GM23338 (cell line): Measurements from ENCODE around the gene GRAMD1B. TPM values are rescaled to one million over a fixed set of nuclear protein-coding genes. Genes with fewer than 3 reads are reported as not detected.

Experiments used
- ATAC-seq: fragments of 200-7000 bp; cut with Tn5 transposase; 3 replicates; pipeline ENCODE4 v1.9.1; 2020
- DNase-seq: peaks from one replicate; pipeline ENCODE4 v3.0.0-alpha.2; 2015; ENCODE audit warnings: low spot score
- H2AFZ ChIP-seq: fragments of 200-600 bp; sonication (generic); 2 replicates; pipeline ENCODE4 v1.8.0; 2016; ENCODE audit warnings: antibody characterized with exemption, mild to moderate bottlenecking, moderate library complexity
- H3F3A ChIP-seq: fragments of 200-600 bp; sonication (generic); replicated peaks from 2 replicates; pipeline ENCODE4 v1.8.0; 2017; ENCODE audit warnings: antibody characterized with exemption, mixed run types, low read depth
- H3K27ac ChIP-seq: fragments of 200-600 bp; sonication (generic); 2 replicates; pipeline ENCODE4 v1.6.1; 2016; ENCODE audit warnings: low read depth
- H3K27me3 ChIP-seq: fragments of 200-600 bp; sonication (generic); 2 replicates; pipeline ENCODE4 v1.8.0; 2016; ENCODE audit warnings: mild to moderate bottlenecking, mixed run types, moderate library complexity; ENCODE audit not compliant: insufficient read depth
- H3K36me3 ChIP-seq: fragments of 200-600 bp; sonication (generic); 2 replicates; pipeline ENCODE4 v1.8.0; 2016; ENCODE audit warnings: mild to moderate bottlenecking; ENCODE audit not compliant: insufficient read depth
- H3K4me1 ChIP-seq: fragments of 200-600 bp; sonication (generic); 2 replicates; pipeline ENCODE4 v1.8.0; 2016; ENCODE audit warnings: mild to moderate bottlenecking, moderate library complexity; ENCODE audit not compliant: insufficient read depth
- H3K4me2 ChIP-seq: fragments of 200-600 bp; sonication (generic); 2 replicates; pipeline ENCODE4 v1.7.1; 2017; ENCODE audit warnings: mixed run types
- H3K4me3 ChIP-seq: fragments of 200-600 bp; sonication (generic); 2 replicates; pipeline ENCODE4 v1.6.1; 2016; ENCODE audit warnings: mixed run types
- H3K79me2 ChIP-seq: fragments of 200-600 bp; sonication (generic); replicated peaks from 2 replicates; pipeline ENCODE4 v1.8.0; 2017; ENCODE audit warnings: mild to moderate bottlenecking; ENCODE audit not compliant: insufficient read depth
- H3K9me2 ChIP-seq: fragments of 200-600 bp; sonication (generic); 2 replicates; pipeline ENCODE4 v1.8.0; 2017; ENCODE audit not compliant: insufficient read depth
- H4K20me1 ChIP-seq: fragments of 200-600 bp; sonication (generic); replicated peaks from 2 replicates; pipeline ENCODE4 v1.8.0; 2017; ENCODE audit warnings: mild to moderate bottlenecking; ENCODE audit not compliant: insufficient read depth
- H3K27ac Mint-ChIP-seq: 2 replicates; pipeline ENCODE4 v1.8.0; 2020; ENCODE audit warnings: inconsistent platforms, mild to moderate bottlenecking, moderate library complexity, mixed read lengths
- H3K27me3 Mint-ChIP-seq: 3 replicates; pipeline ENCODE4 v1.8.0; 2022; ENCODE audit warnings: low read depth, mild to moderate bottlenecking, moderate library complexity, mixed read lengths, inconsistent platforms; ENCODE audit not compliant: insufficient read depth, poor library complexity
- H3K36me3 Mint-ChIP-seq: 3 replicates; pipeline ENCODE4 v1.8.0; 2021; ENCODE audit warnings: low read depth, mild to moderate bottlenecking, inconsistent platforms, moderate library complexity, mixed read lengths
- H3K4me1 Mint-ChIP-seq: 3 replicates; pipeline ENCODE4 v1.8.0; 2020; ENCODE audit warnings: mild to moderate bottlenecking, inconsistent platforms, mixed read lengths
- H3K4me3 Mint-ChIP-seq: 3 replicates; pipeline ENCODE4 v1.8.0; 2021; ENCODE audit warnings: moderate library complexity, mild to moderate bottlenecking, inconsistent platforms, mixed read lengths
- H3K9me3 Mint-ChIP-seq: 3 replicates; pipeline ENCODE4 v1.8.0; 2020; ENCODE audit warnings: moderate library complexity, mild to moderate bottlenecking, inconsistent platforms, mixed read lengths
- CTCF ChIP-seq, 2 experiments: fragments of 200-600 bp in 1 of 2; sonication (generic) in 1 of 2; conservative IDR thresholded peaks; 2 replicates each; pipeline versions ENCODE4 v1.5.1 to v1.6.1; 2016 to 2017; ENCODE audit warnings: antibody characterized with exemption in 2 of 2, low read depth in 2 of 2, mild to moderate bottlenecking in 2 of 2, moderate library complexity in 1 of 2
- ETS1 ChIP-seq: IDR thresholded peaks from 2 replicates; pipeline ENCODE4 v1.6.1; 2016; ENCODE audit warnings: antibody characterized with exemption
- EZH2 ChIP-seq: fragments of 200-600 bp; sonication (generic); IDR thresholded peaks from one replicate; pipeline ENCODE4 v1.8.0; 2017; ENCODE audit warnings: antibody characterized with exemption, mild to moderate bottlenecking, low read depth; ENCODE audit not compliant: unreplicated experiment
- JUNB ChIP-seq: IDR thresholded peaks from one replicate; pipeline ENCODE4 v1.6.1; 2016; ENCODE audit warnings: antibody characterized with exemption; ENCODE audit not compliant: unreplicated experiment
- NANOG ChIP-seq: IDR thresholded peaks from 2 replicates; pipeline ENCODE4 v1.6.1; 2016; ENCODE audit warnings: antibody characterized with exemption, borderline replicate concordance
- REST ChIP-seq: IDR thresholded peaks from one replicate; pipeline ENCODE4 v1.6.1; 2018; ENCODE audit warnings: antibody characterized with exemption; ENCODE audit not compliant: unreplicated experiment
- ZNF331 ChIP-seq: fragments of 250-450 bp; sonication (Bioruptor Pico); IDR thresholded peaks from 2 replicates; pipeline ENCODE4 v1.5.0; 2020; ENCODE audit warnings: low read depth, mild to moderate bottlenecking, moderate library complexity
- polyA plus RNA-seq: library from polyadenylated mRNA; unstranded; fragments of >200 nt; fragmentation: Nextera tagmentation; extraction: Ambion mirVana; gene quantifications from 2 replicates; pipeline ENCODE4 v1.2.1, GENCODE V29; 2016
- total RNA-seq: library from RNA; depleted of rRNA; stranded (reverse); fragments of >200 nt; shearing (Covaris generic); gene quantifications from 2 replicates; pipeline ENCODE4 v1.2.3, GENCODE V29; 2014

The GRAMD1B gene
- total and polyA plus RNA-seq, 2 experiments from 2014 or later: 3.7 to 24.3 TPM

DNA sequence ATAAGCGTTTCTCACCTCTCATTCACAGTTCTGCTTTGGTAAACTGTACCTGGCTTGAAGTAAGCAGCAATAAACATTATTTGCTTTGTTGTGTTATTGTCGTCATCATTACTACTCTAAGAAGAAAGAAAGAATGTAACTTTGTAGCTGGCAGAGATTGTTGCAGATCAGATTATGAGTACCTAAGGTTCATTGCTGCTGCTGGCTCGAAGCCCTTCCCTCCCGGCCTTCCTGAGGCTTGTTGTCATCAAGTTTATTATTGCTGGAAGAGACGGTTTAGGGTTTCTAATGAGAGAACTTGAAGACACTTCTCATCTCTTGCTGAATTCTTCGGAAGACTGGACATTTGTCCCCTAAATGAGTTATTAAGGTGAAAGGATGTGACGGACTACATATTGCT lies 101.3 kb downstream of the GRAMD1B start (continued):
- TF ChIP-seq CTCF (conservative IDR thresholded peaks at IDR 0.05; ENCODE audit: low read depth in 2 of 2) (no peak), EZH2 (no peak), ETS1 (no peak)

DNA sequence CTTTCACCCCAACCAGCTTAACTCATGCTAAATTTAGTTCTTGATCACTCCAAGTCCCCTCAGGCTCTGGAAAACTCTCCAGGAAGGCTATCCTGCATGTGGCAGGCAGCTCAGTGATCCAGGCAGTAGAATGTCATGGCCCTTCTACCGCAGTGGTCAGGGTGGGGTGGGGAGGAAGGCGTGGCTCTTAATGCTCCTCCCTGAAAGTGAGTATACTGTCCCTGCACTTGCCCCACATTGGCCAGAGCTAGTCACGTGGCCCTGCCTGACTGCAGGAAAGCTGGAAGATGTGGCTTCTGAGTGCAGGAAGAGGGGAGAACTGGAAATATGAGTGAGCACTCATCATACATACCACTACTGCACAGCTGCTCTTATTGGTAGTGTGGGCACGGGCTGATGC lies 102.1 kb downstream of the GRAMD1B start:
- H3K4me2 ChIP-seq: no peak overlapping the region
- ATAC-seq (no peak), DNase-seq (no peak)
- no peaks in the 10 kb centered on the region for H3K9me3 Mint-ChIP-seq
- no peaks in the 10 kb centered on the region for H3F3A ChIP-seq
- H4K20me1 ChIP-seq: no peaks in the 10 kb centered on the region
- no peak overlapping the region for H3K27ac Mint-ChIP-seq
- H3K27me3 Mint-ChIP-seq: peaks cover 3% of the 10 kb centered on the region
- H2AFZ ChIP-seq: no peak overlapping the region
- H3K27me3 ChIP-seq: no peaks in the 10 kb centered on the region
- H3K9me2 ChIP-seq: peaks cover 3% of the 10 kb centered on the region; the same call in 1 of the 2 replicates
- no peak overlapping the region for H3K4me3 Mint-ChIP-seq
- H3K4me1 ChIP-seq: peaks cover 21% of the 10 kb centered on the region
- peaks cover 48% of the 10 kb centered on the region for H3K4me1 Mint-ChIP-seq
- H3K79me2 ChIP-seq: peaks cover 4% of the 10 kb centered on the region; the same call in 1 of the 2 replicates
- H3K36me3 ChIP-seq: no peaks in the 10 kb centered on the region
- no peak overlapping the region for H3K4me3 ChIP-seq
- H3K27ac ChIP-seq: no peak overlapping the region
- no peaks in the 10 kb centered on the region for H3K36me3 Mint-ChIP-seq
- TF ChIP-seq ZNF331 (CRISPR knock-in tag): no peak
- no peak for TF ChIP-seq JUNB
- no peak for TF ChIP-seq REST
- TF ChIP-seq NANOG: no peak

DNA sequence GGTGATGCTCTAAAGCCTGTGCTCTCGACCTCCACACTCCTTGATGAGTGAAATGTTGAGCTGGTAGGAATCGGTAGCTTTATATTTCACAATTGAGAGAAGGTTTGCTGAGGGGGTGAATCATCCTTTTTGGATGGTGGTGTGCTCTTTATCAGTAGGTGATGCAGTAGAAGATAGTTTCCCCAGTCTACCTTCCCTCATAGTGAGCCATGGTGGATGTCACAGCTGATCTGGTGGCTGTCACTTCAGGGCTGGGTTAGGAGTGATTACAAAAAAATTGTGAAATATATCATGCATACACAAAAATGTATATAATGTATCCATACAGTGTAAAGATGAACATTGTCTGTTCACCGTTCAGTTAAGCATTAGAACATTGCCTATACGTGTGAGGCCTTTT lies 105.3 kb downstream of the GRAMD1B start:
- Histone ChIP-seq H3K79me2 (peaks cover 9% of the 10 kb centered on the region; the same call in 1 of the 2 replicates), H3K4me2 (no peak overlapping the region), H3K36me3 (no peaks in the 10 kb centered on the region), H3F3A (no peaks in the 10 kb centered on the region), H3K27me3 (no peaks in the 10 kb centered on the region), H3K4me3 (no peak overlapping the region), H2AFZ (no peak overlapping the region), H4K20me1 (no peaks in the 10 kb centered on the region), H3K9me2 (peaks cover 3% of the 10 kb centered on the region; the same call in 1 of the 2 replicates), H3K27ac (no peak overlapping the region), H3K4me1 (peaks cover 38% of the 10 kb centered on the region)
- Mint-ChIP-seq H3K36me3 (no peaks in the 10 kb centered on the region), H3K27me3 (peaks cover 9% of the 10 kb centered on the region), H3K27ac (no peak overlapping the region), H3K4me3 (no peak overlapping the region), H3K9me3 (no peaks in the 10 kb centered on the region), H3K4me1 (peaks cover 52% of the 10 kb centered on the region)
- no peak for TF ChIP-seq ETS1
- TF ChIP-seq JUNB: no peak
- DNase-seq: no peak
- ATAC-seq: no peak
